Measurements from ENCODE around the gene TRAPPC4. TPM values are rescaled to one million over a fixed set of nuclear protein-coding genes. Genes with fewer than 3 reads are reported as not detected.

TRAPPC4 gene
- total RNA-seq, 1 donor from 2014 or later = 42.4 TPM

Other genes with a start within 250 kb of the TRAPPC4 start
- gene DDX6, start 227.6 kb upstream of the TRAPPC4 start, total RNA-seq = 65.8 TPM
- 0.20 TPM for gene CXCR5, start 134.9 kb upstream of the TRAPPC4 start, total RNA-seq
- 44.6 TPM for gene BCL9L, start 92.8 kb upstream of the TRAPPC4 start, total RNA-seq
- gene UPK2, start 62.5 kb upstream of the TRAPPC4 start, total RNA-seq = 0.32 TPM
- gene FOXR1, start 47.0 kb upstream of the TRAPPC4 start, total RNA-seq = not detected
- 11.9 TPM for gene CENATAC, start 20.6 kb upstream of the TRAPPC4 start, total RNA-seq
- gene RPS25, start 423 bp upstream of the TRAPPC4 start, total RNA-seq = 1,002 TPM
- gene SLC37A4, start 12.1 kb downstream of the TRAPPC4 start, total RNA-seq = 7.2 TPM
- 63.2 TPM for gene HYOU1, start 38.4 kb downstream of the TRAPPC4 start, total RNA-seq
- 17.8 TPM for gene VPS11, start 49.1 kb downstream of the TRAPPC4 start, total RNA-seq
- gene HMBS, start 66.1 kb downstream of the TRAPPC4 start, total RNA-seq = 23.7 TPM
- gene DPAGT1, start 83.1 kb downstream of the TRAPPC4 start, total RNA-seq = 36.3 TPM
- 6.5 TPM for gene C2CD2L, start 88.6 kb downstream of the TRAPPC4 start, total RNA-seq
- 13.2 TPM for gene HINFP, start 102.8 kb downstream of the TRAPPC4 start, total RNA-seq
- 0.52 TPM for gene ABCG4, start 130.3 kb downstream of the TRAPPC4 start, total RNA-seq
- 60.3 TPM for gene NLRX1, start 150.0 kb downstream of the TRAPPC4 start, total RNA-seq
- gene NHERF4, start 166.7 kb downstream of the TRAPPC4 start, total RNA-seq = not detected
- gene CBL, start 187.6 kb downstream of the TRAPPC4 start, total RNA-seq = 11.0 TPM

Measured in esophagus mucosa (tissue), 1 donor.